Cardiac fibroblast (primary cell): ENCODE data around the gene IL17RE.

Experiments
- DNase-seq, 2 donors: peaks; one replicate each; pipeline versions ENCODE4 v3.0.0 to v3.0.0-alpha.2; 2010; ENCODE audit warnings: low read depth in 2 of 2
- H3K4me3 ChIP-seq, 2 donors: replicated peaks in 1 of 2; 1 replicate in 1 of 2; 2 replicates in 1 of 2; pipeline ENCODE4 v1.5.1; 2011; ENCODE audit warnings: low read depth in 2 of 2, low read length in 2 of 2, mild to moderate bottlenecking in 2 of 2, moderate library complexity in 1 of 2
- TF ChIP-seq, protein P1 (sequence below): IDR thresholded peaks from one replicate; pipeline ENCODE4 v1.5.1; 2011; ENCODE audit warnings: low read depth, mild to moderate bottlenecking, low read length, inconsistent platforms

Gene IL17RE

DNA sequence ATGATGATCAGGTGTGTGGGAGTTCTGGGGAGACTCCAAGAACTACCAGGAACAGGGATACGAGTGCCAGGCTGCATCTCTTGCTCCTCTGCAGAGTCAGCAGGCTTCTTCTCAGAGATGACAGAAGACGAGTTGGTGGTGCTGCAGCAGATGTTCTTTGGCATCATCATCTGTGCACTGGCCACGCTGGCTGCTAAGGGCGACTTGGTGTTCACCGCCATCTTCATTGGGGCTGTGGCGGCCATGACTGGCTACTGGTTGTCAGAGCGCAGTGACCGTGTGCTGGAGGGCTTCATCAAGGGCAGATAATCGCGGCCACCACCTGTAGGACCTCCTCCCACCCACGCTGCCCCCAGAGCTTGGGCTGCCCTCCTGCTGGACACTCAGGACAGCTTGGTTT is 41.6 kb downstream of the IL17RE start:
- DNase-seq: no peak
- H3K4me3 ChIP-seq: no peak overlapping the region
- TF ChIP-seq, protein P1, sequence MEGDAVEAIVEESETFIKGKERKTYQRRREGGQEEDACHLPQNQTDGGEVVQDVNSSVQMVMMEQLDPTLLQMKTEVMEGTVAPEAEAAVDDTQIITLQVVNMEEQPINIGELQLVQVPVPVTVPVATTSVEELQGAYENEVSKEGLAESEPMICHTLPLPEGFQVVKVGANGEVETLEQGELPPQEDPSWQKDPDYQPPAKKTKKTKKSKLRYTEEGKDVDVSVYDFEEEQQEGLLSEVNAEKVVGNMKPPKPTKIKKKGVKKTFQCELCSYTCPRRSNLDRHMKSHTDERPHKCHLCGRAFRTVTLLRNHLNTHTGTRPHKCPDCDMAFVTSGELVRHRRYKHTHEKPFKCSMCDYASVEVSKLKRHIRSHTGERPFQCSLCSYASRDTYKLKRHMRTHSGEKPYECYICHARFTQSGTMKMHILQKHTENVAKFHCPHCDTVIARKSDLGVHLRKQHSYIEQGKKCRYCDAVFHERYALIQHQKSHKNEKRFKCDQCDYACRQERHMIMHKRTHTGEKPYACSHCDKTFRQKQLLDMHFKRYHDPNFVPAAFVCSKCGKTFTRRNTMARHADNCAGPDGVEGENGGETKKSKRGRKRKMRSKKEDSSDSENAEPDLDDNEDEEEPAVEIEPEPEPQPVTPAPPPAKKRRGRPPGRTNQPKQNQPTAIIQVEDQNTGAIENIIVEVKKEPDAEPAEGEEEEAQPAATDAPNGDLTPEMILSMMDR: no peak

GRCh38 chr3:9945358-9945757 is 42.7 kb downstream of the IL17RE start:
- TF ChIP-seq, protein P1: no peak
- DNase-seq: no peak
- H3K4me3 ChIP-seq: no peak overlapping the region

GRCh38 chr3:9946112-9947024 is 43.7 kb downstream of the IL17RE start:
- TF ChIP-seq, protein P1: peak; percentile 24
- DNase-seq: peak; percentile 89 to 95
- peak overlapping the region; percentile 61 to 62 for H3K4me3 ChIP-seq

- peak; percentile 74 to 79 for DNase-seq
- H3K4me3 ChIP-seq: peak overlapping the region; percentile 60 to 61
- TF ChIP-seq, protein P1: peak; percentile 46
Measured at GRCh38 chr3:9947025-9947995, 44.7 kb downstream of the IL17RE start.

GRCh38 chr3:9948586-9948985 is 45.9 kb downstream of the IL17RE start:
- DNase-seq: no peak
- TF ChIP-seq, protein P1: no peak
- no peak overlapping the region for H3K4me3 ChIP-seq

DNA sequence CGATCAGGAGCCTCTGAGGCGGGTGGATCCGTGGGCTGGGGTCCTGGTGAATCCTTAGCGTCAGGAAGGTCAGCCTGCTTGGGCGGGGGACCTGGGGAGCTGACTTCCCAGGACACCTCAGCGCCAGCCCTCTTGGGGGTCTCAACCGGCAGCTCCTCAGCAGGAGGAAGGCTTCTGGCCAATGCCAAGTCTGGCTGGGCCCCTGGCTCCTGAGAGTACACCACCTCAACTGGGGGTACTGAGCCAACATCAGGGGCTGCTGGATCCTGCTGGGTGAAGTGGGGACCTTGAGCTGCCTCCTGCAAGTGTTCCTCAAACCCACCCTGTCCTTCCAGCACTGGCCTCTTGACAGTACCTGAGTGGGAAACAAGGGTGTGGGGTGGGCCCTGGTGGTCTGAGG is 46.5 kb downstream of the IL17RE start:
- TF ChIP-seq, protein P1: no peak

More for the DNA sequence above, 46.5 kb downstream of the IL17RE start:
- no peak overlapping the region for H3K4me3 ChIP-seq
- no peak for DNase-seq
